MG63 (cell line): Measurements from ENCODE around the gene SLC43A3. TPM values are rescaled to one million over a fixed set of nuclear protein-coding genes. Genes with fewer than 3 reads are reported as not detected.
A peak's percentile ranks its signal among the peaks of the same experiment; 100 is the strongest.

ENCODE experiments used
- DNase-seq: peaks from one replicate; pipeline ENCODE4 v3.0.0-alpha.2; 2020
- H3K27me3 ChIP-seq: fragments of 250-450 bp; sonication (Bioruptor Pico); 2 replicates; pipeline ENCODE4 v1.5.1; 2020; ENCODE audit warnings: mild to moderate bottlenecking, moderate library complexity
- H3K36me3 ChIP-seq: fragments of 250-450 bp; sonication (Bioruptor Pico); 2 replicates; pipeline ENCODE4 v1.5.1; 2020; ENCODE audit warnings: mild to moderate bottlenecking, moderate library complexity
- H3K4me3 ChIP-seq: fragments of 250-450 bp; sonication (Bioruptor Pico); 2 replicates; pipeline ENCODE4 v1.5.1; 2020; ENCODE audit warnings: mild to moderate bottlenecking, moderate library complexity
- H3K9me3 ChIP-seq: fragments of 250-450 bp; sonication (Bioruptor Pico); 2 replicates; pipeline ENCODE4 v1.5.1; 2020; ENCODE audit warnings: mild to moderate bottlenecking, moderate library complexity
- total RNA-seq: library from RNA; depleted of rRNA; stranded (reverse); fragments of >200 nt; shearing (Covaris generic); gene quantifications from 2 replicates; pipeline ENCODE4 v1.2.3, GENCODE V29; 2014; ENCODE audit warnings: low replicate concordance; rRNA removed

Gene SLC43A3
- 73.1 and 84.3 TPM in 2 replicates for total RNA-seq

DNA sequence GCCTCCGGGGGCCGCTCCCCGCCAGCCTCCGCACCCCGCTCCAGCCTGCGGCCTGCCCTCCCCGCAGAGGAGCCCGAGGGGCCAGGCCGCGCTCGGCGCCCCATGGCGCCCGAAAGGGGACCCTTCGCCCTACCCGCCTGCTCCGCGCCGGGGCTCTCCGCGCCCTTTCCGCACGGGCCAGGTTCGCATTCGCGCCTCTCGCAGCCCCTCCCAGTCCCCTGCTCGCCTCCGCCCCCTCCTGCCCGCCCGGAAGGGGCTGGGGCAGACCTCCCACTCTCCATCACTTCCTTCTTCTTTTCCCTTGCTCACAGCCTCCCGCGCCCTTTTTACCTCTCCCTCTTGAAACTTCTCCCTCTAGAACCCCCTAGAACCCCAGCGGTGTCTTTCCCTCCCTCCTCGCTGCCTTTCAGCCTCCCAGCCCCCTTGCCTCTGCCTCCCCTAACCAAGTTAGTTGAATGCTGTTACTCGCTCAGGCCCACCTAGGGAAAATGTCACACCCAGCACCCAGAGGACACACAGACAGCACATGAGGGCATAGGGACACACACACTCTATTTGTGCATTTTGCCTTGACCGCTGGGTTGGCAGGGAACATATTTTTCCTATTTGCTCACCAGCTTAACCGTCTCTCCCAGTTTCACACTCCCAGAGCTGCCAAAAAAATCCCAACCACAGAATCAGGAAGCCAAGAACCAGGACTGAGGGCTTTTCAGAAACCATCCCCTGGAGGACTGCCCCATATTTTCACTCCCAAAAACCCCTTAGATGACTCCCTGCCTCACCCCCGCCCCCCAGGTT lies at the start of gene SLC43A3:
Gene SLC43A3 (minus strand): TSS at position 193 of the 798 bp plus-strand sequence. CDS start 949 bp downstream, outside the sequence.
- DNase-seq: peak; percentile 88
- H3K4me3 ChIP-seq: peak within 1 kb of the TSS; percentile 62
- no peaks in the 10 kb centered on the region for H3K9me3 ChIP-seq
- H3K27me3 ChIP-seq: no peaks in the 10 kb centered on the region
- H3K36me3 ChIP-seq: peaks cover 44% of the 10 kb centered on the region

DNA sequence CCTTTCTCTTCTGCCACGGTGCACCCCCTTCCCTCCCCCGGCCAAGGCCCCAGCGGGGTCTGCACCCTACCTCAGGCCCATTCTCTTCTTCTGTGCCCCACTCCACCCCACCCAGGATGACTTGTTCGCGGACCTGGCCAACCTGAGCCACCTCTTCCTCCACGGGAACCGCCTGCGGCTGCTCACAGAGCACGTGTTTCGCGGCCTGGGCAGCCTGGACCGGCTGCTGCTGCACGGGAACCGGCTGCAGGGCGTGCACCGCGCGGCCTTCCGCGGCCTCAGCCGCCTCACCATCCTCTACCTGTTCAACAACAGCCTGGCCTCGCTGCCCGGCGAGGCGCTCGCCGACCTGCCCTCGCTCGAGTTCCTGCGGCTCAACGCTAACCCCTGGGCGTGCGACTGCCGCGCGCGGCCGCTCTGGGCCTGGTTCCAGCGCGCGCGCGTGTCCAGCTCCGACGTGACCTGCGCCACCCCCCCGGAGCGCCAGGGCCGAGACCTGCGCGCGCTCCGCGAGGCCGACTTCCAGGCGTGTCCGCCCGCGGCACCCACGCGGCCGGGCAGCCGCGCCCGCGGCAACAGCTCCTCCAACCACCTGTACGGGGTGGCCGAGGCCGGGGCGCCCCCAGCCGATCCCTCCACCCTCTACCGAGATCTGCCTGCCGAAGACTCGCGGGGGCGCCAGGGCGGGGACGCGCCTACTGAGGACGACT lies 49.3 kb upstream of the SLC43A3 start:
- H3K27me3 ChIP-seq: no peaks in the 10 kb centered on the region
- H3K36me3 ChIP-seq: no peaks in the 10 kb centered on the region
- H3K4me3 ChIP-seq: no peak overlapping the region
- no peak for DNase-seq
- H3K9me3 ChIP-seq: no peaks in the 10 kb centered on the region

DNA sequence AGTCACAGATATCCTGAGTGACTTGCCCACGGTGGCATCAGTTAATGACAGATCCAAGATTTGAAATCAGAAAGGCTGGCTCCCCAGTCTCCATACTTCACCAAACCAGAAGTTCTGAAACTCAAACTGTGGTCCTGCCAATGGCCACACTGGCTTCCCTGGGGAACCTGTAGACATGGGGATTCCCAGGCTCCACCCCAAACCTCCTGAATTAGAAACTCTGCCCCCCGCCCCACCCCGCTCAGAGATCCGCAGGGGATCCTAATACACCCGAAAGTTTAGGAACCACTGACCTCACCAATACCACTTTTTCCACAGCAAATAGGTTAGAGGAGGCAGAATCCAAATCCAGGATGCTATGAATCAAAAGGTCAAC lies 48.7 kb upstream of the SLC43A3 start:
- Histone ChIP-seq H3K36me3 (no peaks in the 10 kb centered on the region), H3K9me3 (no peaks in the 10 kb centered on the region), H3K27me3 (no peaks in the 10 kb centered on the region), H3K4me3 (no peak overlapping the region)
- DNase-seq: no peak

DNA sequence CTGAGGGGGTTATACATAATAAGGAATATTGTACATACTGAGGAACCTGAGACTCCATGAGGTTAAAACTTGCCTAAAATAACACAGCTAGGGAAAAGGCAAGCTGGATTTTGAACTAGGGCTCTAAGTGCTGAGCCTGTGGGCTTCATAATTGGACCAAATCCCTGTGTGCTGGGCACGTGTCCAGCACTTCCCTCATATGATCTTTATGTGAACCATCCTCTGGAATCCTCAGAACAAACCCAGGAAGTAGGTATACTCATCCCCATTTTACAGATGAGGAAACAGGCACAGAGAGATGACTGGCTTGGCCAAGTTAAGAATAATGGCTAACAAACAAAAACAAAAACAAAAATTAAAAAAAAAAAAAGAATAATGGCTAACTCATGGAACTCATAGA lies 48.3 kb upstream of the SLC43A3 start:
- Histone ChIP-seq H3K36me3 (no peaks in the 10 kb centered on the region), H3K27me3 (no peaks in the 10 kb centered on the region), H3K4me3 (no peak overlapping the region), H3K9me3 (no peaks in the 10 kb centered on the region)
- peak; percentile 48 for DNase-seq

DNA sequence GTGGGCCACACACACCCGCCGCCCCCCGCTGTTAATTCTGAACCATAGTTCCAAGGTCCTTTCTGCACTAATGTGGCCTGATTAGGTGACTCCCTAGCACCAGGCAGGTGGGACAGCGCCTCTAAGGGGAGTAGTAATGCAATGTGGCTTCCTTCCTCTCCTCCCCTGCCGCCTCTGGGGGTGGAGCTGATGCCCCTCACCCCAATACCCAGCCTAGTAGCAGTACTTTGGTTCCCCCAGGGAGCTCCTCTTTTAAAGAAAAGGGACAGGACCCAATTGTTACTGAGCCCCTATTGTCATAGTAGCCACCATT lies 47.8 kb upstream of the SLC43A3 start:
- Histone ChIP-seq H3K27me3 (no peaks in the 10 kb centered on the region), H3K36me3 (no peaks in the 10 kb centered on the region), H3K4me3 (no peak overlapping the region), H3K9me3 (no peaks in the 10 kb centered on the region)
- DNase-seq: no peak

DNA sequence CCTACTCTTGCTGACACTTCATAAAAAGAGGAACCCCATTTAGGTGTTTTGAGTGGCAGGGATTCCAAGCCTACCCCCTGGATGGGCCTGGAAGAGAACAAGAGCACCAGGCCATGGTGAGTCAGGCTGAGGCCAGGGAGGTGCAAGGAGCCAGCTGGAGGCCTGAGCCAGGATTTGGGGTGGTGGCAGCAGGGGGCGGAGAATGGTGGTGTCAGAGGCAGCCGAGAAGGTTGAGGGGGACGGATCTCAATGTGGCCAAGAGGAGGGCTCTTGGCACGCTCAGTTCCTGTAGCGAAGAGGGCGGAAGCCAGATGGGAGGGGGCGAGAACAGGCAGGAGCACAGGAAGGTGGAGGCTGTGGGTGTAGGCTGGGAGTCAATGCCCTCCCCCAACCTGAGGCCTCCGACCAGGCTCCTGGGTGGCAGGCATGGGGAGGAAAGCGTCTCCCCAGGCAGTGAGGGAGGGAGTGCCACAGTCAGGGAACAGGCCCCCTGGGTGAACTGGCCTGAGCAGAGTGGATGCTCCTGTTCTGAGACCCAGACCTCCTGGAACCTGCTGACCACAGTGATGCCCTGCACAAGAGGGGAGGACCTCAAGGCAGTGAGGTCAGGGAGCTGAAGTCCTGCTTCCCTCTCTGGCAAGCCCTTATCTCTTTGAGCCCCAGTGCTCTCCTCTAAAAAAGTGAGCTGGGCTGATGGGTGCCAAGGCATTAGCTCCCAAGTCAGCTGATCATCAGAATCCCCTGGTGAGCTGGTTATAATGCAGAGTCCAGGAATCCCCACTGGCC lies 47.3 kb upstream of the SLC43A3 start:
- no peaks in the 10 kb centered on the region for H3K9me3 ChIP-seq
- H3K36me3 ChIP-seq: no peaks in the 10 kb centered on the region
- DNase-seq: peak; percentile 88
- no peaks in the 10 kb centered on the region for H3K27me3 ChIP-seq
- no peak overlapping the region for H3K4me3 ChIP-seq

DNA sequence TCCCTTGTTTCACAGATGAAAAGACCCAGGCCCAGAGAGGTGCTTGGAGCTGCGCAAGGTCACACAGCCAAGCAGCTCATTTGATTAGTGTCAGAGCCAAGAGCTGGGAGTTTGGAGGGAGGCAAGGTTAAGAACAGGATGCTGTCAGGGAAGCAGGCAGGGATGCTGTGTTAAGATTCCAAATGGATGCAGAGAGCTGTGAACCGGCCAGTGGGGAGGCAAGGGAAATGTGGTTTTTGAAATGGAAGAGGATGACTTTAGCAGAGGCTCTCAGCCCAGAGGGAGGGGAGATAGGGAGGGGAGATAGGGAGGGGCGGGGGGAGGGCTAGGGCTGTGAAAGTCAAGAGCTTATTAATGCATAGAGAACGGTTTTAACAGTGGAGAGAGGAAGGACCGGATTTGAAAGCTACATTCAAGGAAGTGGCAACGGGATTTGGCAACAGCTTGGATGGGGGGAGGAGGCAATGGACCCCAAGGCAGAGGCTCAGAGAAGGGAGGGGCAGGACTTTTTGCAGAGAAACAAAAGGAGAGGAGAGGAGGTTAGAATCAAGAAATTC lies 46.4 kb upstream of the SLC43A3 start:
- Histone ChIP-seq H3K9me3 (no peaks in the 10 kb centered on the region), H3K27me3 (no peaks in the 10 kb centered on the region), H3K36me3 (no peaks in the 10 kb centered on the region), H3K4me3 (no peak overlapping the region)
- DNase-seq: no peak

DNA sequence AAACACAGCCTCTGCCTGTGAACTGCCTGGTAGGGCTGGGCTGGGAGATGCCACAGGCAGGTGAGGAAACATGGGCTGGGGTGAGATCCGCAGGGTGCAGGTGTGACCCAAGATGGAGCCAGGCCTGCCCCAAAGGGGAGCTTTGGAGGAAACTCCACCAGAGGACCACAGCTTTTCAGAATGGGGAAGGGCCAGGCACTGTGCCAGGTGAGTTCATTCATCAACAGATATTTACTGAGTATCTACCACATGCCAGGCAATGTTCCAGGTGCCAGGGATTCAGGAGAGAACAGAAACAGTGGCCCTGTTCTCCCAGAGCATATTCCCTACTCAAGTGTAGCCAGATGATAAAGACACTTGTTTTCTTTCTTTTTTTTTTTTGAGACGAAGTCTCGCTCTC lies 44.6 kb upstream of the SLC43A3 start:
- Histone ChIP-seq H3K27me3 (no peaks in the 10 kb centered on the region), H3K4me3 (no peak overlapping the region), H3K36me3 (no peaks in the 10 kb centered on the region), H3K9me3 (no peaks in the 10 kb centered on the region)
- peak; percentile 53 for DNase-seq

DNA sequence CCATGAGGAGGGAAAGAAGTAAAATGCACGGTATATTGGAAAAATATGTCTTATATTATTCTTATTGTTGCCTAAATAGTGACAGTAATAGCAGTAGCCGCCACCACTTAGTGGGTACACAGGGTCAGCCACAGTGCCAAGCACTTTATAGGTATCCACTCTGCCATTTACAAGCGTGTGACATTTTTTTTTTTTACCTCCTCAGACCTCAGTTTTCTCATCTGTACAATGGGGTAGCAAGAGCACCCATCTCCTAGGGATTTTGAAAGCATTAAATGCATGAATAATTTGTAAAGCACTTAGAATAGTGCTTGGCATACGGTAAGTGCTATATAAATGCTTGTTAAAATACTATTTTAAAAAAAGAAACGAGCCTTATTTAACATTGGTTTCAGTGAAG lies 42.3 kb upstream of the SLC43A3 start:
- no peak for DNase-seq
- Histone ChIP-seq H3K9me3 (no peaks in the 10 kb centered on the region), H3K27me3 (no peaks in the 10 kb centered on the region), H3K36me3 (no peaks in the 10 kb centered on the region), H3K4me3 (no peak overlapping the region)

DNA sequence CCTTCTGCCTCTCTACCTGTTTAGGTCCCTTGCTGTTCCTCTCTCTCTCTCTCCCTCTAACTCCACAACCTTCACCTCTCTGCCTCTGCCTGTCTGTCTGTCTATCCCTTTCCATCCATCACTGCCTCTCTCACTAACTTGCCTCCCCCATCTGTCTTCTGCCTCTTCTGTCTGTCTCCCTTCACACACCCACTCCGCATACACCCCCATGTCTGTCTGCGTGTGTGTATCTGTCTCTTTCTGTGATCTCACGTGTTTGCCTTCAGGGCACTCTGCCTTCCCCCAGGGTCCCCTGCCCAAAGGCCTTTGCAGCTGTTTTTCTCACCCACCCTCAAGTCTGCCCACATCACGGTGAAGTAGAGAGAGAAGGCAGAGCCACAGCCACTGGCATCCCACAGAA lies 41.4 kb upstream of the SLC43A3 start:
- DNase-seq: no peak
- H3K27me3 ChIP-seq: no peaks in the 10 kb centered on the region

DNA sequence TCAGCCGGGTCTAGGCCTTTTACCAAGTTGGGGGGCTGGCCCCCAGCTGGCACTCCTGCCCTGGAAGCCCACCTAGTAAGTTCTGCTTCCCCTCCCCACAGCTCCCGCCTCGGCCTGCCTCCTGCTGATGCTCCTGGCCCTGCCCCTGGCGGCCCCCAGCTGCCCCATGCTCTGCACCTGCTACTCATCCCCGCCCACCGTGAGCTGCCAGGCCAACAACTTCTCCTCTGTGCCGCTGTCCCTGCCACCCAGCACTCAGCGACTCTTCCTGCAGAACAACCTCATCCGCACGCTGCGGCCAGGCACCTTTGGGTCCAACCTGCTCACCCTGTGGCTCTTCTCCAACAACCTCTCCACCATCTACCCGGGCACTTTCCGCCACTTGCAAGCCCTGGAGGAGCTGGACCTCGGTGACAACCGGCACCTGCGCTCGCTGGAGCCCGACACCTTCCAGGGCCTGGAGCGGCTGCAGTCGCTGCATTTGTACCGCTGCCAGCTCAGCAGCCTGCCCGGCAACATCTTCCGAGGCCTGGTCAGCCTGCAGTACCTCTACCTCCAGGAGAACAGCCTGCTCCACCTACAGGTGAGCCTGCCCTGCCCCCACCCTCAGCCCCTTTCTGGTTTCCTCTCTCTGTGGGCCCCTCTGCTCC lies 40.7 kb upstream of the SLC43A3 start:
- no peak for DNase-seq
- no peaks in the 10 kb centered on the region for H3K27me3 ChIP-seq

More for the DNA sequence above, 41.4 kb upstream of the SLC43A3 start:
- no peaks in the 10 kb centered on the region for H3K9me3 ChIP-seq
- H3K4me3 ChIP-seq: no peak overlapping the region
- no peaks in the 10 kb centered on the region for H3K36me3 ChIP-seq

DNA sequence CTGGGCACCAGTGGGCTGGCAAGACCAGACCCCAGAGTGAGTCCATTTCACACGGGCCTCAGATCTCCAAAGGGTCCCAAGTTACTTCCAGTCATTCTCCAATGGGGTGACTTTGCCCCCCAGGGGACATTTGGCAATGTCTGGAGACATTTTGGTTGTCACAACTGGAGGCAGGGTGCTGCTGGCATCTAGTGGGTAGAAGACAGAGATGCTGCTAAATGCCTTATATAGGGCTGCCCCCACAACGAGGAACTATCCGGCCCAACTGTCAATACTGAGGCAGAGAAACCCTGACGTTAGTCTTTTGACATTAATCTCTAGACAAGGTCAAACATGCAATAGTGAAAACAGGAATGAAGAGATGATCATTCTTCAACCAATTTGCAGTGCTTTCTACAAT lies 39.8 kb upstream of the SLC43A3 start:
- Histone ChIP-seq H3K4me3 (no peak overlapping the region), H3K27me3 (no peaks in the 10 kb centered on the region), H3K9me3 (no peaks in the 10 kb centered on the region), H3K36me3 (no peaks in the 10 kb centered on the region)
- no peak for DNase-seq

More for the DNA sequence above, 40.7 kb upstream of the SLC43A3 start:
- Histone ChIP-seq H3K9me3 (no peaks in the 10 kb centered on the region), H3K4me3 (no peak overlapping the region), H3K36me3 (no peaks in the 10 kb centered on the region)

DNA sequence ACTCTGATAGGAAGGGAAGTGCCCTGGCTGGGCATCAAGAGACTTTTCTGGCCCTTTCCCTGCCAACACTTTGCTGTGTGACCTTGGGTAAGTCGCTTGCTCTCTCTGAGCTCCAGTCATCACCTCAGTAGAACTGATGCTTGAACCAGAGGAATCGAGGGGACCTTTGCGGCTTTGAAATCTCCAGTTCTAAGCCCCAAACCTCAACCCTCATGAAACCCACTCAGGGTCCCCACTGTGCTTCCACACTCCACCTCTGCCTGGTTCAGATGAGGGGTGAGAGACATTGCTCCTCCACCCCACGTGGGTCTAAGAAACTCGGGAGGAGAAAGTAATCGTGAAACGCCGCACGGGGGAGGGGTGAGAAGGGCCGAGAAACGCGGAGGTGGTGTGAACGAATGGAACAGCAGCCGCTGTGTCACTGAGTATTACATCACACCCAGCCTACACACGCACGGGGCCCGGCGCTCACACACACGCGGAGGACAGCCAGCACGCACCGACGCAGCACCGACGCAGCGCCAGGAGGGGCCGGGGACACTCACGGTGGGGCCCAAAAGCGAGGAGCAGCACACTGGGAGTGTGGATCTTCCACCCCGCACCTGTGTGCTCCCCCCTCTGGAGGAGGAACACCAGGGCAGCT lies 37.7 kb upstream of the SLC43A3 start:
- Histone ChIP-seq H3K36me3 (no peaks in the 10 kb centered on the region), H3K9me3 (no peaks in the 10 kb centered on the region), H3K27me3 (peaks cover 3% of the 10 kb centered on the region), H3K4me3 (no peak overlapping the region)
- no peak for DNase-seq

DNA sequence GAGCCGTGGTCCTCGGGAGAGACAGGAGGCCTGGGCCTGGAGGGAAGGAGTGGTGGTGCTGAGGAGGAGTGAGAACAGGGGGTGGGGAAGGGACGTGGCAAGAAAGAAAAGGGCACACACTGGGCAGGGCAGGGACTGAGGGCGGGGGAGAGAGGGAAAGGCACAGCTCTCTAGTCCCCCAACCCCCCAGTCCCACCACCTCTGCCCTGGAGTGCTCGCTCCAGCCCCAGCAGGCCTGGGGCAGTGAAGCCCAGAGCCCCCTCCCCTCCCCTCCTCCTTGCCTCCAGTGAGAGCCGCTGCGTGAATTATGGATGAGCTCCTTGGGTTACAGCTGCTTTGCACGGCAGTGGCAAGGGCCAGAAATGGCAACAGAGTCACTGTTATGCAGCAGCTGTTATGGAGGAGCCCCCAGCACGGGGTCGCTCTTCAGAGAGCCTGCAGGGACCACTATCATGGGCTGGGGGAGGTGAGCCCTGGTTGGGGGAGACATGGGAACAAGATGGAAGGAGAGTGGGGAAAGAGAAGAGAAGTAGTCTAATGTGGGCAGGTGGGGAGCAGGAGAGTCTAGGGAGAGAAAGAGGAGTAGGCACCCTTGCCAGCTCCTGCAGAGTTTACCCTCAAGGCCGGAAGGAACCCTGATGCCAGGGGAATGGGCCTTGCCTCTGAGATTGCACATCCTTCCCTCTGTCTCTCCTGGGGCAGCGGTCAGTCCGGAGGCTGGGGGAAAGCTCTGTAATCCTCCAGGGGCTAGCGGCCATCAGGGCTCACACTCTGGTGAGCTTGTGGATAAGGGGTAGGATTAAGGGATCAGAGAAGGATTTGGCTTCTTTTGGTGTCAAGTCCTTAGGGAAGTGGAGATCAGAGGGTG lies 37.0 kb upstream of the SLC43A3 start:
- peaks cover 11% of the 10 kb centered on the region for H3K27me3 ChIP-seq
- no peak overlapping the region for H3K4me3 ChIP-seq
- H3K9me3 ChIP-seq: no peaks in the 10 kb centered on the region
- H3K36me3 ChIP-seq: no peaks in the 10 kb centered on the region
- DNase-seq: no peak

DNA sequence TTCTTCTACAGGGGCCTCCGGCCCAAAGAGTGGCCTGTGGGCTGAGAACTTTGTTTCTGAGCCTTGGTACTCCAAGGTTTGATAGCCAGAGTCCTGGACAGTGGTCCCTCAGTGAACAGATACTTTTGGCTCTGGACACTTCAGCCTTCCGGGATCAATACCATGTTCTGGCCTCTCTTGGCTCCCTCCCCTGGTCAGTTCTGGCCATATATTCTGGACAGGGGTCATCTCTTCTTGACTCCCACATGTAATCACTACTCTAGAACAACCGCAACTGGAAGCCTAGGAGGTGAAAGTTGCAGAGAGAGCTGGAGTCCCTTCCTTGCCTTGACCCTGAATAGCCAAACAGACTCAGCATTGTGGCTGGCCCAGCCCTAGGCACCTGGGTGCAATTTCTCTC lies 35.7 kb upstream of the SLC43A3 start:
- Histone ChIP-seq H3K9me3 (no peaks in the 10 kb centered on the region), H3K4me3 (no peak overlapping the region), H3K27me3 (peaks cover 13% of the 10 kb centered on the region), H3K36me3 (no peaks in the 10 kb centered on the region)
- no peak for DNase-seq
